HG03175 (cell line): ENCODE results near the gene CHRD.

Experiments
- ATAC-seq: cut with Tn5 transposase; IDR thresholded peaks from one replicate; pipeline ENCODE4 v1.9.1; 2021; ENCODE audit warnings: mild to moderate bottlenecking, moderate library complexity; ENCODE audit not compliant: unreplicated experiment

CHRD gene

GRCh38 chr3:184380627-184381260, 890 bp downstream of the CHRD start:
- no peak for ATAC-seq

DNA sequence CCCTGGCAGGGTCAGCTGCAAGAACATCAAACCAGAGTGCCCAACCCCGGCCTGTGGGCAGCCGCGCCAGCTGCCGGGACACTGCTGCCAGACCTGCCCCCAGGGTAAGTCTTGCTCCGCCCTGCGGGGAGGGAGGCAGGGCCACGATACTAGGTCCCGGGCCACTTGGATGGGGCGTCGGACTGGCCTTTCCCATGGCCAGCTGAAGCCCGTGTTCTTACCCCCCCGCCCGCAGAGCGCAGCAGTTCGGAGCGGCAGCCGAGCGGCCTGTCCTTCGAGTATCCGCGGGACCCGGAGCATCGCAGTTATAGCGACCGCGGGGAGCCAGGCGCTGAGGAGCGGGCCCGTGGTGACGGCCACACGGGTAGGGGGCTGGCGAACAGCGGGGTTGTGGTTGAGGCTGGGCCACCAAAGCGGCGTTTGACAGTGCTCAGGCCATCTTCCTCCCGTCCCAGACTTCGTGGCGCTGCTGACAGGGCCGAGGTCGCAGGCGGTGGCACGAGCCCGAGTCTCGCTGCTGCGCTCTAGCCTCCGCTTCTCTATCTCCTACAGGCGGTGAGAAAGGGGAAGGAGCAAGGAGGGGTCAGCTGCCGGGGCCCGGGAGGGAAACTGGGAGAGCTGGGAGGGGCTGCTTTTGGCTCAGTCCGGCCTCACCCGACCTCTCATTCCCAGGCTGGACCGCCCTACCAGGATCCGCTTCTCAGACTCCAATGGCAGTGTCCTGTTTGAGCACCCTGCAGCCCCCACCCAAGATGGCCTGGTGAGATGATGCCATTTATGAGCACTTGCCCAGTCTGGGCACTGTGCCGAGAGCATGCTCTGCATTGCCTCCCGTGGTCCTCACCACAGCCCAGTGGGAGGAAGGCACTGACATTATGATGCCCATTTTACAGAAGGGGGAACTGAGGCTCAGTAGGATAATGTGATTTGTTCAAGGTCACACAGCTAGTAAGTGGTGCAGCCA, 1.7 kb downstream of the CHRD start:
- ATAC-seq = no peak

GRCh38 chr3:184382326-184383032, 2.6 kb downstream of the CHRD start:
- ATAC-seq = no peak

DNA sequence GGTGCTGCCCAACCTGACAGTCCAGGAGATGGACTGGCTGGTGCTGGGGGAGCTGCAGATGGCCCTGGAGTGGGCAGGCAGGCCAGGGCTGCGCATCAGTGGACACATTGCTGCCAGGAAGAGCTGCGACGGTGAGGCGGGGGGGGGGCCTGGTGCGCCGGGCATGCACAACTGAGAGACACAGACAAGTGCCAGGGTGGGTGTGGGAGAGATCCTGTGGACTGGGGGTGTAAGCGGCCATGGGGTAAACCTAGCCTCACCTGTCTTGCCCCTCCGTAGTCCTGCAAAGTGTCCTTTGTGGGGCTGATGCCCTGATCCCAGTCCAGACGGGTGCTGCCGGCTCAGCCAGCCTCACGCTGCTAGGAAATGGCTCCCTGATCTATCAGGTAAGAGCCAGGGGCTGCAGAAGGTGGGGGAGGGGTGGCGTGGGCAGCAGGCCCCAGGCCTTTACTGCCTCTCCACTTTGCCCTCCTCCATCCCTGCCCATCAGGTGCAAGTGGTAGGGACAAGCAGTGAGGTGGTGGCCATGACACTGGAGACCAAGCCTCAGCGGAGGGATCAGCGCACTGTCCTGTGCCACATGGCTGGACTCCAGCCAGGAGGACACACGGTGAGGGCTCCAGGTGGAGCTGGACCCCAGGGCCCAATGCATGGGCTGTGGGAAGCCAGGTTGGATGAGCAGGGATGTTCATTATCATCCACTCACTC, 3.3 kb downstream of the CHRD start:
- no peak for ATAC-seq

- ATAC-seq = no peak
Observed at GRCh38 chr3:184384342-184384741, 4.5 kb downstream of the CHRD start.

DNA sequence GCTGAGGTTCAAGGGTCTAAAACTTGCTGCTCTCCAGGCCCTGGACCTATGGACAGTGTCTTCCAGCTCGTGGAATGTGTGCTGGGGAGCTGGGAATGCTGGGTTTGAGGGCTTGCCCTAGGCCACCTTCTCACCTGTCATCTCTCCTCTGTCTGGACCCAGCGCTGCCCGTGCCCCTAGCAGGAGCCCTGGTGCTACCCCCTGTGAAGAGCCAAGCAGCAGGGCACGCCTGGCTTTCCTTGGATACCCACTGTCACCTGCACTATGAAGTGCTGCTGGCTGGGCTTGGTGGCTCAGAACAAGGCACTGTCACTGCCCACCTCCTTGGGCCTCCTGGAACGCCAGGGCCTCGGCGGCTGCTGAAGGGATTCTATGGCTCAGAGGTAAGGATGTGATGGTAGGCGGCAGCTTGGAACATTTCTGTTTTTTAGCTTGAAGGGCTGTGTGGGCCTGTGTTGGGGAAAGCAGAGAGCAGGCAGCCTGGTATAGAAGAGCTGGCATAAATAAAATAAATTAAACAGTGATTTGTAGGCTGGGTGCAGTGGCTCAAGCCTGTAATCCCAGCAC, 5.1 kb downstream of the CHRD start:
- no peak for ATAC-seq

DNA sequence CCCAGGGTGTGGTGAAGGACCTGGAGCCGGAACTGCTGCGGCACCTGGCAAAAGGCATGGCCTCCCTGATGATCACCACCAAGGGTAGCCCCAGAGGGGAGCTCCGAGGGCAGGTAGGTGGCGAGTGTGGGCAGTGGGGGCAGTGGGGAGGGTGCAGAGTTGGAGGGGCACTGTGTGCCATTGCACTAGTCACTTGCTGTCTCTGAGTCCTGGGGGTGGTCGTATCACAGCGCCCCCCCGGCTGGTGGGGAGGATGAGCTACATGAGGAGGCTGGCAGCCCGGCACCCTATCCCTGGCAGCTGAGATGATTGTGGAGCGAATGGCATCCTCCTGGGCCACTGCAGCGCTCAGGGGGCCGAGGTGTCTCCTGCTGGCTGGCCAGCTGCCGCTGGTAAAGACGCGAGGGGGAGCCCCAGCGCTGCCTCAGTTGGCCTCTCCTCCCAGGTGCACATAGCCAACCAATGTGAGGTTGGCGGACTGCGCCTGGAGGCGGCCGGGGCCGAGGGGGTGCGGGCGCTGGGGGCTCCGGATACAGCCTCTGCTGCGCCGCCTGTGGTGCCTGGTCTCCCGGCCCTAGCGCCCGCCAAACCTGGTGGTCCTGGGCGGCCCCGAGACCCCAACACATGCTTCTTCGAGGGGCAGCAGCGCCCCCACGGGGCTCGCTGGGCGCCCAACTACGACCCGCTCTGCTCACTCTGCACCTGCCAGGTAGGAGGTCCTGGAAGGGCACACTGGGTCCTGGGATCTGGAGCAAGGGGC, 6.4 kb downstream of the CHRD start:
- ATAC-seq = no peak

DNA sequence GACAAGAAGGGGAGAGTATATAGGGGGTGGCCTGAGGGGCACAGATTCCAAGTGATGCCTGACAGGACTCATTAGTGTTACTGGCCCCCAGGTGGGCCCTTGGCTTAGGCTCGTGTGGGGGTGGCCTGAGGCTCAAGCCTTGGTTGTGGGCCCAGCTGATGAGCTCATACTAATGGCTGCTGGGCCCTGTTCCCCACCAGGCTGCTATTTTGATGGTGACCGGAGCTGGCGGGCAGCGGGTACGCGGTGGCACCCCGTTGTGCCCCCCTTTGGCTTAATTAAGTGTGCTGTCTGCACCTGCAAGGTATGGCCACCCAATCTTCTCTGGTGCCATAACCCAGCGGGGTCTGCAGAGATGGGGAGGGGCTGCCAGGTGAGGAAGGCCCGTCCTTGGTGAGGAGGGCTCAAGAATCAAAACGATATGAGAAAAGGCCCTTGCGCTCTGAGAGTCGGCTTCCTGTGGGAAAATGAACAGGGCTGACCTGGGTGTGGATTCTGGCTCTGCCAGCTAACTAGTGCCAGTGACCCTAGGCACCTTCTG, 7.4 kb downstream of the CHRD start:
- no peak for ATAC-seq

DNA sequence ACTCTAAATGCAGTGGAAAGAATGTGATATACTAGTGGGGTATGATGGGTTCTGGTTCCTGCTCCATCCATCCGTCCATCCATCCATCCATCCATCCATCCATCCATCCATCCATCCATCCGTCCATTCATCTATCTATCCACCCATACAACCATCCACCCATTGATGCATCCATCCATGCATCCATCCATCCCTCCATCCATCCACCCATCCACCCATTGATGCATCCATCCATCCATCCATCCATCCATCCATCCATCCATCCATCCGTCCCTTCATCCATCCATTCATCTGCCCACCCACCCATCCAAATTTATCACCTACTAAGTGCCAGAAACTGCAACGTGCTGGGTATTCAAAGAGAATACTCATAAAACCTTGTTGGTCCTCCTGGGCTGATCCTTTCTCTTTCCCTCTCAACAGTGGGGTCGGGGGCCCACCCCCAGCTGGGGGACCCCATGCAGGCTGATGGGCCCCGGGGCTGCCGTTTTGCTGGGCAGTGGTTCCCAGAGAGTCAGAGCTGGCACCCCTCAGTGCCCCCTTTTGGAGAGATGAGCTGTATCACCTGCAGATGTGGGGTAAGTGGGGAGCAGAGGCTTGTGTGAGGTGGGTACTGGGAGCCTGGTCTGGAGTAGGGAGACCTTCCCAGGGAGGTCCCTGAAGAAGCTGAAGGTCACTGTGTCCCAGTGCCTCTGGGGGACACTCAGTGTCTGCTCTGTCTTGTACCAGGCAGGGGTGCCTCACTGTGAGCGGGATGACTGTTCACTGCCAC, 8.5 kb downstream of the CHRD start:
- ATAC-seq = no peak

- ATAC-seq = no peak
Observed at GRCh38 chr3:184388936-184389230, 9.0 kb downstream of the CHRD start.

- ATAC-seq = no peak
Observed at GRCh38 chr3:184389384-184389783, 9.5 kb downstream of the CHRD start.

DNA sequence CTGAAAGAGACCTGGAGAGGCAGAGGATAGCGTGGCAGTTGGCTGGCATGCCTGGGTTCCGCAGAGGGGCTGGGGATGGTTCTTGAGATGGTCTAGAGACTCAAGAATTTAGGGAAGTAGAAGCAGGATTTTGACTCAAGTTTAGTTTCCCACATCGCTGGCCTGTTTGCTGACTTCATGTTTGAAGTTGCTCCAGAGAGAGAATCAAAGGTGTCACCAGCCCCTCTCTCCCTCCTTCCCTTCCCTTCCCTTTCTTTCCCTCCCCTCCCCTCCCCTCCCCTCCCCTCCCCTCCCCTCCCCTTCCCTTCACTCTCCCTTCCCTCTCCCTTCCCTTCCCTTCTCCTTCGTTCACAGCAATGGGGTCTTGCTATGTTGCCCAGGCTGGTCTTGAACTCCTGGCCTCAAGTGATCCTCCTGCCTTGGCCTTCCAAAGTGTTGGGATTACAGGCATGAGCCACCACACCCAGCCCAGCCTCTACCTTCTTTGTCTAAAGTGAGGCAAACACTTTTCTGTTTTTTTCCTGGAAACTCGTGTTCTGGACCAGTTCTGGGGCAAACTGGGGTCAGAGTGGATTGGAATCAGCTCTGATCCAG, 10.2 kb downstream of the CHRD start:
- ATAC-seq = no peak

- ATAC-seq = no peak
Observed at GRCh38 chr3:184391266-184391665, 11.4 kb downstream of the CHRD start.

DNA sequence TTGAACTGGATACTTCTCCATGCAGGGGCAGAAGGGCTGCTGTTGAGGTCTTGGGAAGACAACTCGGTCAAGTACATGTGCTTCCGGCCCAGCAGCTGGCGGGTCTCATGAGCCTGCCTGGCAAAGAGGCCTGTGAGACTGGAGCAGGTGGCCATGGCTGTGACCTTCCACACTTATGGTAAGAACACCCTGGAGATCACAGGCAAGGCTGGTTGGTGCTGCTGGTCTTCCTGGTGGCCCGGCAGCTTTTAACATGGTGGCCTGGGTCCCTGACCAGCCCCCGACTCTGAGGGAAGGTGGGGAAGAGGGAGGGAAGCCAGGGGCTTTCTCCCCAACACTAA, 15.4 kb downstream of the CHRD start:
- ATAC-seq = no peak

- no peak for ATAC-seq
Observed at GRCh38 chr3:184399410-184399809, 19.6 kb downstream of the CHRD start.

DNA sequence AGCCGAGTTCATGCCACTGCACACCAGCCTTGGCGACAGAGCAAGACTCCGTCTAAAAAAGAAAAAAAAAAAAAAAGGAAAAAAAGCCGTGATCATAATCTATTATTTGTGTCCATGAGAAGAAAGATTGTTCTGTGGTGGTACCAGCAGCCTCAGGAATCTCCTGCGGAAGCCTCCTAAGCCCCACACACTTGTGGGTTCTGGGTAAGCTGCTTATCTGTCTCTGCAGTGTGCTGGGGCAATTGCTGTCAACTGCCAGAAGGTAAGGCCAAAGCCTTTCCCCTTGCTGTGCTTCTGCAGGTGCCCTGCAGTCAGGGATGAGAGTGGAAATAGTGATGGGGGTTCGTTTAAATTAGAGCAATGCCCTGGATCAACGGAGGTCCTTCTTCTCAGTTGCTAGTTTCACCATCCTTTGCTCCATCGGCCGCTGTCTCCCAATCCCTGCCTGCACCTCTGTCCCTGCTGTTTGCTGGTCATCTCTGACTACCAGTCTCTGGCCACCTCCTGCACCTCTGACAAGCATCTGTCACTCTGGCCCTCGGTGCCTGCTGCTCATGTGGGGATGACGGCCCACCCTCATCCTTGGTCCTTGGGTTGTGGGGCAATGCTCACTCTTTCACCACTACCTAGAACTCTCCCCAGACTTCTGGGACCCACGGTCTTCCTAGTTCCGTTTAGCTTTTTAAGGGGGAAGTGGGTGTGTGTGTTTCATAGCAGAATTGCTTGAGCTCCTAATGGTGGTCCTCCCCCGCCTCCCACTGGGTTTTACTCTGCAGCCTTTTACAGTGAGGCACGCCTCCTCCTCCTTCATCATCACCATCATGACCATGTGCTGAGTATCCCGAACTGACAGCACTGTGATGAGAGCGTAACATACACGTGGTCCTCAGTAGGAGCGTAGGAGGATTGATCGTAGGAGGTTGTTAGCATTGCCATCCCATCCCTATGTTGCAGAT, 25.5 kb downstream of the CHRD start:
- ATAC-seq = no peak

DNA sequence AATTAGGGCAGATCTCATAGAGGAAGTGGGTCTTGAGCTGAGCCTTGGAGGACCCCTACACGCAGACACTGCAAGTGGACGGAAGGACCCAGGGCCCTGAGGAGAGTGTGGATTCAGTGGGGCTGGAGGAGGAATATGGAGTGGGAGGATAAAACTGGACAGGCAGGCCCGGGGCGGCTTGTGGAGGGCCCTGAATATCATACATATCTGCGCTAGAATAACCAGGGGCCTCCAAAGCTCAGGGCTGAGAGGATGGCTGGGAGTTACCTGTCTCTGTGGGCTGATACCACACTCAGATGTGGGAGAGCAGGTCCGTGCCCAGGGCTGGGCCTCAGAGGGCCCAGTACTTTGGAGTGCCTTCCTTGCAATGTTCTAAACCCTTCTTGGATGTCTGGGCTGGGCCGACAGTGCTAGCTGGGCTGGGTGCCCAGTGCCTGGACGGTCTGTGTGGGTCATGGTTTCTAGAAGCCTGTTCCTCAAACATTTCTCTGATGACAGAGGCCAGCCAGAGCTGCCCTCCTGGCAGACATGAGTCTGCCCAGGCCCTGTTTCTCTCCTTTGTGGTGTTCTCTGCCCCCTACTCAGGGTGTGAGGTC, 29.6 kb downstream of the CHRD start:
- no peak for ATAC-seq
